Prostate gland (tissue), 2 donors: ENCODE measurements around the gene PRPF6.

Source experiments
- POLR2A ChIP-seq: fragments of 450-650 bp; IDR thresholded peaks from one replicate; pipeline ENCODE4 v1.6.1; 2016; ENCODE audit warnings: antibody characterized with exemption, mild to moderate bottlenecking
- TF ChIP-seq, protein P1 (sequence below), 4 experiments: fragments of 200-600 bp in 2 of 4; fragments of 450-650 bp in 2 of 4; sonication (generic) in 2 of 4; IDR thresholded peaks; 1 replicate in 3 of 4; 2 replicates in 1 of 4; pipeline ENCODE4 v1.5.1; 2016 to 2019; ENCODE audit warnings: antibody characterized with exemption in 4 of 4, mild to moderate bottlenecking in 2 of 4, moderate library complexity in 2 of 4

DNA sequence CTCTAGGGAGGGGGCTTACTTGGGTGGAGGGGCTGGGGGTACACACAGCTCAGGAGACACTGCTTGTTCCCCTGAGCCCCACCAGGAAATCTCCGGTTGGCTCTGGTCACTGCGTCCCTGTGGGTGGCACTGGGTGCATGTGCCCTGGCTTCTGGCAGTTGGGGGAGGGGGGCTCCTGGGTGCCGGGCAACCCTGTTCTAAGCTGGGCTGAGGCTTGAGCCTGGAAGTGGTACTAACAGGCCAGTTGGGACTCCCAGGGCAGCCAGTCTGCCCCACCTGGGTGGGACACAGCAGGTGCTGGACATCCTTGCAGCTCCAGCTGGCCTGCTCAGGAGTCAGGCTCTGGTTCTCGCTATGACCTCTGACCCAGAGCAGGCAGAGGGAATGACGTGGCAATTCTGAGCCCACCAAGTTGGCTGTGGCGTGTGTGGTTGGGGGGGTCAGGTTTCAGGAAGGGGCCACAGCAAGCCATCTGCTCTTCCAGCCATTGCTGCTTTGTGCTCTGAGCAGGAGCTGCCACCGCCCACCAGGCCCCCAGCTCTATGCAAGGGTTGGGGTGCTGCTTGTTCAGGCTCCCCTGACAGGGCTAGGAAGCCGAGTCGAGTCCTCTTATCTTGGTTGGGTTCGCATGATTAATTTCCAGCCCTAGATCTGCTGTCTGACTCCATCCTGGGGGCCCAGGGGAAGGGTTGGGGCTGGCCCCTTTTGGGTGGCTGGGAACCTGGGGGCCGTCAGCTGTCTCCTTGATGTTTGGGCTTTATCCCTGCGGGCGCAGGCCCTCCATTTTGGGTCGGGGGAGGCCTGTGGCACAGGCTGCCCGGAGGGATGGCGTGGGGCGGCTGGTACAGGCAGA lies 55.6 kb downstream of the PRPF6 start:
- TF ChIP-seq, protein P1, sequence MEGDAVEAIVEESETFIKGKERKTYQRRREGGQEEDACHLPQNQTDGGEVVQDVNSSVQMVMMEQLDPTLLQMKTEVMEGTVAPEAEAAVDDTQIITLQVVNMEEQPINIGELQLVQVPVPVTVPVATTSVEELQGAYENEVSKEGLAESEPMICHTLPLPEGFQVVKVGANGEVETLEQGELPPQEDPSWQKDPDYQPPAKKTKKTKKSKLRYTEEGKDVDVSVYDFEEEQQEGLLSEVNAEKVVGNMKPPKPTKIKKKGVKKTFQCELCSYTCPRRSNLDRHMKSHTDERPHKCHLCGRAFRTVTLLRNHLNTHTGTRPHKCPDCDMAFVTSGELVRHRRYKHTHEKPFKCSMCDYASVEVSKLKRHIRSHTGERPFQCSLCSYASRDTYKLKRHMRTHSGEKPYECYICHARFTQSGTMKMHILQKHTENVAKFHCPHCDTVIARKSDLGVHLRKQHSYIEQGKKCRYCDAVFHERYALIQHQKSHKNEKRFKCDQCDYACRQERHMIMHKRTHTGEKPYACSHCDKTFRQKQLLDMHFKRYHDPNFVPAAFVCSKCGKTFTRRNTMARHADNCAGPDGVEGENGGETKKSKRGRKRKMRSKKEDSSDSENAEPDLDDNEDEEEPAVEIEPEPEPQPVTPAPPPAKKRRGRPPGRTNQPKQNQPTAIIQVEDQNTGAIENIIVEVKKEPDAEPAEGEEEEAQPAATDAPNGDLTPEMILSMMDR (IDR thresholded peaks at IDR 0.05): no peak
- TF ChIP-seq POLR2A: no peak
